HG03460 (cell line): Measurements from ENCODE around the gene NLRP6.

Source experiments
- ATAC-seq: cut with Tn5 transposase; IDR thresholded peaks from one replicate; pipeline ENCODE4 v1.9.1; 2021; ENCODE audit not compliant: unreplicated experiment

NLRP6 gene

DNA sequence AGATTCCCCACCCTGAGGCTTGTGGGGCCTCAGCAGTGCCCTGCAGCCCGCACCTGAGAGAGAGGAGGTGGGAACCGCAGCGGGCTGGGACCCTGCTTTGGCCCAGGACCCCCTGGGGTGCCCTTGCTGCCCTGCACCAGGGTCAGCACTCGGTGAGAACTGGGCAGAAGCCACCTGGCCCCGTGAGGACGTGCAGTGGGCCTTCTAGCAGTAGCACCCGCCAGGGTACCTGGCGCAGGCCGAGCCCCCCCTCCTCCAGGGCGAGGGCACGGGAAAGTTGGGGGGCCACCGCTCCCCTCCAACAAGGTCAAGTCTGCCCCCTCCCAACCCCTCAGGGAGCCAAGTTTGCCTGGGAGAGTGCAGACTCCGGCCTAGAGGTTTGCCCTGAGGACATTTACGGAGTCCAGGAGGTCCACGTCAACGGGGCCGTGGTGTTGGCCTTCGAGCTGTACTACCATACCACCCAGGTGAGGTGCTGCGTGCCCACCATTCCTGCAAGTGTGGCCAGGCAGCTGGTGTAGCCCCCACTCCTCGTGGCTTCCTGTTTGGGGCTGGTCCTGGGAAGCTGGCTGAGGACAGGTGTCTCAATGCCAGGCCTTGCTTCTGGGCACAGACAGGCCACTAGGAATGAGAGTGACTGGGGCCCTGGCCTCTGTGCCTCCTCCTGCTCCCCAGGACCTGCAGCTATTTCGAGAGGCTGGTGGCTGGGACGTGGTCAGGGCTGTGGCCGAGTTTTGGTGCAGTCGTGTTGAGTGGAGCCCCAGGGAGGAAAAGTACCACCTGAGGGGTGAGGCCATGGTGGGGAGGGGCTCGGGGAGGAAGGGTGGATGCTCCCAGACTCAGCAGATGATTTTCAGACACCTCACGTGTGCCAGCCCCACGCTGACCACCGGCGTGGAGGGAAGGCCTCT, 14.3 kb downstream of the NLRP6 start:
- ATAC-seq: no peak

DNA sequence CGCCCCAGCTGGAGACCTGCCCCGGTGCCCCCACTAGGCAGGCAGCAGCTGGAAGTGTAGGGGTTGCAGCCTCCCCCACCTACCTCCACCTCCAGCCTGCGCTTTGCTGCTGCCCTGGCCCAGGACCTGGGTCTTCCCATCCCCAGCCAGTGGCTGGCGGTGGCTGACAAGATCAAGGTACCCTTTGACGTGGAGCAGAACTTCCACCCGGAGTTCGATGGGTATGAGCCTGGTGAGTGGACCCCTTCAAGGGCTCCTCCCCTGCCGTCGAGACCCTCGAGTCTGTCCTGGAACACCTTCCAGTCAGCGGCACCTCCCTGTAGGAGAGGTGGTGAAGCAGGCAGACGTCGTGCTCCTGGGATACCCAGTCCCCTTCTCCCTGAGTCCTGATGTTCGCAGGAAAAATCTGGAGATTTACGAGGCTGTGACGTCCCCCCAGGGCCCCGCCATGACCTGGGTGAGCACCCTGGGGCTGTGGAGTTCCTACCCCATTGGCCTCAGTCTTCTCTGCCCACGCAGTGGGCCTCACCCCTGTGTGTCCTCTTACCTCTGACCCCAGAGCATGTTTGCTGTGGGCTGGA, 15.2 kb downstream of the NLRP6 start:
- ATAC-seq: no peak

DNA sequence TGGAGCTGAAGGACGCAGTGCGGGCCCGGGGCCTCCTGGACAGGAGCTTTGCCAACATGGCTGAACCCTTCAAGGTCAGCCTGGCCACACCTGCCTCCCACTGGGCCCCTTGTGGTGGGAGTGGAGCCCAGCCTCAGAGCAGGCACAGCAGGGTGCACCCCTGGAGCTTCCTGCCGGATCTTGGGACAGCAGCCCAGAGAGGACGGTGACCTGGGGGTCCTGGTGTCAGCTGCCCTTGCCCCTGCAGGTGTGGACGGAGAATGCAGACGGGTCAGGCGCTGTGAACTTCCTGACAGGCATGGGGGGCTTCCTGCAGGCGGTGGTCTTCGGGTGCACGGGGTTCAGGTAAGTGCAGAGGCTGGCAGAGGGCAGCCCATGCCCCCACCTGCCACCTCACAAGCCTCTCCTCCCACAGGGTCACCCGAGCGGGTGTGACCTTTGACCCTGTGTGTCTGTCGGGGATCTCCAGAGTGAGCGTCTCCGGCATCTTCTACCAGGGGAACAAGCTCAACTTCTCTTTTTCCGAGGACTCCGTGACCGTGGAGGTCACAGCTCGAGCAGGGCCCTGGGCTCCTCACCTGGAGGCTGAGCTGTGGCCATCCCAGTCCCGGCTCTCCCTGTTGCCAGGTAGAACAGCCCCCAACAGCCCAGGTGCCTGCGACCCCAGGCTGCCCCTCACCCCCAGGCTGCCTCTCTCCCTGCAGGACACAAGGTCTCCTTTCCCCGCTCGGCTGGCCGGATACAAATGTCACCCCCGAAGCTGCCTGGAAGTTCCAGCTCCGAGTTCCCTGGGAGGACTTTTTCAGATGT, 15.8 kb downstream of the NLRP6 start:
- ATAC-seq: no peak

DNA sequence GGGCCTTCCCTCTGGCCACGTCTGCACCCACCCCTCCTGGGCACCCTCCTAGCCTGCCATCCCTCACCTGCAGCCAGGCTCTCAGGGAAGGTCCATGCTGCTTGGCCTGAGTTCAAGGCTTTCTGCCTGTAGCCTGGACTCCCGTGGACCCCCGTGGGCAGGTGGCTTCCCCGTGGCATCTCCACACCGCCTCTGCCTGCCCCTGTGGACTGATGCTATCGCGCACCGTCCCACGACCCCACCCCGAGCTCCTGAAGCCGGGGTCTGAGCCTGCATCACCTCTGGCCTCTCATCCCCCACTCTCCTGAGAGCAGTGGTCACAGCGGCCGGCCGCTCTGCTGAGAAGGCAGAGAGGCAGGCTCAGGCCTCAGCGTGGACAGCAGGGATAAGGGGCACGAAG, 16.6 kb downstream of the NLRP6 start:
- ATAC-seq: no peak

DNA sequence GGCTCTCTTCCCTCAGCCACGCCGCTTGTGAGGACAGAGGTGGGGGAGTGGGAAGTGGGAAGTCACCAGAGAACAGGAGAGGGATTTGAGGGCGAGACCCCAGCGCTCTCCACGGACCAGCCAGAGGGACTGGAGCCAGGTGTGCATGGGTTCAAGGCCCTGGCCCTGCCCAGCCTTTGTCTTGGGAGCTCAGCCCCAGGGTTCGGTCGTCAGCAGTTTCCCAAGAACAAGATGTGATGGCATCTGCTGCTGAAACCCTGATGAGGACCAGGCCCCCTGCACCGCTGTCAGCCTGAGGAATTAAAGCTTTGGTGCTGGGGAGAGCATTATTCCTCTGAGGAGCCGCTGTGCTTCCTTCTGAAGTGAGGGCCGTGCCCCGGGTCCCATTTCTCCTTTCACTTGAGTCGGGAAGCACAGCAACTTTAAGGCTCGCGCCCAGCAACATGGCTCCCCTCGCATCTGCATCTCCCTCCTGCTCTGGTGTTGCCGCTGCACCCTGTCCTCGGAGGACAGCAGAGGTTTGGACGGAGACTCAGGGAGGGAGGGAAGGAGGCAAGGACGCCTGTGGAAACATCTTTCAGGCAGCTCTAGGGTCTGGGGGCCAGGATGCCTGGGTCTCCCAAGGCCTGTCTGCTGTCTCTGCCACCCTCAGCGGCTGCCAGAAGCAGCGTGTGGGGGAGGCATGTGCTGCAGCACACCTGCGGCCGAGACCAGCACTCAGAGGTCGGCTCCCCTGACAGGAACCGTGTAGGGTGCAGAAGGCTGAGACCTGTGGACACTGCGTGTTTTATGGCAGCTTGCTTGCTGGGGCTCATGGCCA, 17.4 kb downstream of the NLRP6 start:
- no peak for ATAC-seq

DNA sequence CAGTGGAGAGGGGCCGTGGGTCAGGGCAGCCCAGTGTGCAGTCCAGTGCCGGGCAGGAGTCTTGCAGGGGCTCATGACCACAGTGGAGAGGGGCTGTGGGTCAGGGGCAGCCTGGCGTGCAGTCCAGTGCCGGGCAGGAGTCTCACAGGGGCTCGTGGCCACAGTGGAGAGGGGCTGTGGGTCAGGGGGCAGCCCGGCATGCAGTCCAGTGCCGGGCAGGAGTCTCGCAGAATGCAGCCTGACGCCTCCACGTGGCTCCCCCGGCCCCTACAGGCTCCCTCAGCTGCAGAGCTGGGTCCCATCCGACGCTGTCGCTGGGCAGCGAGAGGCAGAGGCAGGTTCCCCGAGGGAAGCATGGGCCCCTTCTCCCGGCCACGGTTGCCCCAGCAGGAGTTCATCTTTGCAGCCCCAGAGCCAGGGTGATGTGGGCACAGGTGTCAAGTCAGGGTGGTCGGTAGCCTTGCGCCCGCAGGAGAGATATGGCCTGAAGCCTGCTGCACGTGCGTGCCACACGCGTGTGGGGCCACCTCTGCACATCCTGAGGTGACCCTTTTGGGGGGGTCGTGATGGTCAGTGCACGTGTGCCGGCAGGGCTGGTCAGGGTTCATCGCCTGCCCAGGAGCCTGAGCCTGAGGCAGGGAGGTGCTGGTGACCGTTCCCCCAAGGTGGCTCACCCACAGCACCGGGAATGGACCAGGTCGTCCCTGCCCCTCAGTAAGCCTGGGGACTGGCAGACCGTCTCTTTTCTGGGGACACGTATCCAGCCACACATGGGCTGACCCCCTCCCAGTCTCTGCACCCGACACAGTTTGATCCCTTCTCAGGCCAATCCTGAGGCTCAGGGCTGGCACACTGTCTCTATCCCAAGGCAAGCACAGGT, 18.2 kb downstream of the NLRP6 start:
- no peak for ATAC-seq

DNA sequence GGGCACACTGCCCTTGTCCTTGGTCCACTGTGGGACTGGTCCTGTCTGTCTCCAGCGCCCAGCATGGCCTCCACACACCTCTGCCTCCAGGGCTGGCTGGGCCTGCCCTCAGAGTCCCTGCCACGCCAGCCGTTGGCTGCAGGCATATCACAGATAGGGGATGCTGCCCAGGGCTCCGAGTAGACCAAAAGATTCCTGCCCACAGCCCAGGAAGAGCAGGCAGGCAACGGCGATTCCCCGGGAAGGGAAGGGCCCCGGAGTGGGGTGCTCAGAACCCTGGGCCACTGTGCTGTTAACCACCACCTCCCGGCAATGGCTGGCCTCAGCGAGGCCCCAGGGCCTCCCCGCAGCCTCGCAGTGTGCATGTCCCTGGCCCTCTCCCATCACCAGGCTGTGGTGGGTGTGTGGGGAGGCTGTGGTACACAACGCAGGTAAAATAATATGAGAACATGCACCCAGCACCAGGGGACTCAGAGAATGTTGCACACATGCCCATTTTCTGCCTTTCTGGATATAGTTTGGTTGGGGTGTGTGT, 18.9 kb downstream of the NLRP6 start:
- no peak for ATAC-seq

DNA sequence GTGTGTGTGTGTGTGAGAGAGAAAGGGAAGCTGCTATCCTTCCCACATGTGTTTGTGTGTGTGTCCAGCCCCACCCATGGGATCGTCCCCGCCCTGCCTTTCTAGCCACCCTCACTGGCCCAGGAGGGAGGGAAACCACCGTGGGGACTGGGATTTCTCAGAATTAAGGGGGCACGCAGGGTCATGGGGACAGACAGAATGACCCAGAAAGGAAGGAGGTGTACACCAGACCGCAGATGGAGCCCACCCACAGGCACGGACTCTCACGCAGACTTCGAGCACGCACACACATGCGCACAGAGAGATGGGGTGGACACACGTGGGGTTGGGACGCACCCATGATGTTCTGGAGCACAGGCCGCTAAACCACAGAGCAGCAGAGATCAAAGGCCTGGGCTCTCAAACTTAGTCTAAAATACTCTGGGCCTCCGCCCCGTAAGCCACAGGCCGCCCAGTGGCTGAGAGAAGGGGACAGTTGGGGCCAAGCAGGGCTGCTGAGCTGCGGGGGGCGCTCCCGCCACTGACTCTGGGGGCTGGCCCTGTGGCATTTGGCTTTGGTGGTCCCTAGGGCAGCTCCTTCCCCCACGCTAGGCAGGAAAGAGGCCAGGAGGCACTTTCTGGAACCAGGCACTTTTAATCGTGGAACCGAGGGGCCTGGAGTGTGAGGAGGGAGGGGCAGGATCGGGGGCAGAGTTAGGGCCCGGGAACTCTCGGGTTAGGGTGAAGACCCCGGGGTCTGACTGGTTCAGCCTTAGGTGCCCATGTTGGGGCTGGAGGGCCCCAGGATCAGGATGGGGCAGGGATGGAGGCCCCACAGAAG, 19.6 kb downstream of the NLRP6 start:
- ATAC-seq: no peak

DNA sequence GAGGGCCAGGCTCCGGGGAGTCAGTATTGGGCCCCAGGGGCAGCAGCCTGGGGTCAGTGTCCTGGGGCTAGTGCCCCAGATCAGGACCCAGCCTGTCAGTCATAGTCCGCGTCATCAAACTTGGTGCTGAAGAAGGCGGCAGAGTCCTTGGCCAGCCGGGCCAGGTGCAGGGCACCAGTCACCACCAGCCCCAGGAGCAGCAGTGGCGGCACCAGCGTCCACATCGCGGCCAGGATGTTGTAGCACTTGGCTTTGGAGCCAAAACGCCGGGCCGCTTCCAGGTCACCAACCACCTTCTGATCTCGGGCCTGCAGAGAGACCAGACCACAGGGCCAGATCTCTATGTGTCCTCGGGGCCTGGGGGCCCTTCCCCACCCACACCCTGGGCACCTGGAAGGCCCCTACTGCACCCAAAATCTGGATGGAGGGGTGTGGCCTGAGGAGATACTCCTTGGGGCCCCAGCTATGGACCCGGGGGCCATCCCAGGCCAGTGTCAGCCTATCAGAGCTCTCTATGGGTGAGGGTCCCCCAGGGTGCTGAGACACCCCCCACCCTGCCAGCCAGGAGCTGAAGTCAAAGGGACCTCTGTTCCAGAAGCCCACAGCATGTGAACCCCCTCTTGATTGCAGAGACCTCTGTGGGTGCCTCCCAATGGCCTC, 20.3 kb downstream of the NLRP6 start:
- no peak for ATAC-seq

DNA sequence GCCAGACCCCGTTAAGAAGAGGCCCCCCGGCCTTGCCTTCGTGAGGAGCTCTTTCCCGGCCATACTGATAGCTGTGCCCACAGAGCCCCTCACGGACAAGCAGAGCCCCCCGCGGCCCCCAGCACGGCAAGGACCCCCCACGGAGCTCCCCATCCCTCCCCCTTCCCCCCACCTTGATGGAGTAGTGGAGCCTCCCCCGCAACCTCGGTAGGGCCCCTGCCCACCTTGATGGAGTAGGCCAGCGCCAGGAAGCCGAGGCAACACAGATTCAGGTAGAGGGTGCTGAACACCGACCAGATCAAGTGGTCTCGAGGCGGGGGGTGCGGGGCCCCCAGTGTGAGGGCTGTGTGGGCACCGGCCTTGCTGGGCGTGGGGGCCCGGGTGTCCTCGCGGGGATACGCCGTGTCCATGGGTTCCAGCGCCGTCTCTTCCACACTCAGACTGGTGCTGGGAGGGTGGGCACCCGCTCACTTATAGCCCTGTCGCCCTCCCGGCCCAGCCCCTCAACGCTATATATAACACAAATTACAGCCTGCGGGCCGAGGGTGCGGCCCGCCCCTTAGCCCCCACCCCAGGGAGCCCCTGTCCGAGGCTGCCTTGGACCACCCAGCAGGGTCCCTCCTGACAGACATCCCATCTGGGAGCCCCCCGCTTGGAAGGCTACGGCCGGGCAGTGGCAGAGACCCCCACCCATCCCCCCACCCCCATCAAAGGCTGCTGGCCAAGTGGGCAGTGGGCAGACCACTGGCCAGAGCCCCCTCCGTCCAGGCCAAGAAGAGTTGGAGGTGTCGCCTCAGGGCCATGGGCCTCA, 21.1 kb downstream of the NLRP6 start, which contains the start of gene IFITM5:
IFITM5 (minus strand) TSS at position 446 of the 811 bp plus-strand sequence; CDS start at position 410, 36 bp downstream.
- ATAC-seq: no peak

DNA sequence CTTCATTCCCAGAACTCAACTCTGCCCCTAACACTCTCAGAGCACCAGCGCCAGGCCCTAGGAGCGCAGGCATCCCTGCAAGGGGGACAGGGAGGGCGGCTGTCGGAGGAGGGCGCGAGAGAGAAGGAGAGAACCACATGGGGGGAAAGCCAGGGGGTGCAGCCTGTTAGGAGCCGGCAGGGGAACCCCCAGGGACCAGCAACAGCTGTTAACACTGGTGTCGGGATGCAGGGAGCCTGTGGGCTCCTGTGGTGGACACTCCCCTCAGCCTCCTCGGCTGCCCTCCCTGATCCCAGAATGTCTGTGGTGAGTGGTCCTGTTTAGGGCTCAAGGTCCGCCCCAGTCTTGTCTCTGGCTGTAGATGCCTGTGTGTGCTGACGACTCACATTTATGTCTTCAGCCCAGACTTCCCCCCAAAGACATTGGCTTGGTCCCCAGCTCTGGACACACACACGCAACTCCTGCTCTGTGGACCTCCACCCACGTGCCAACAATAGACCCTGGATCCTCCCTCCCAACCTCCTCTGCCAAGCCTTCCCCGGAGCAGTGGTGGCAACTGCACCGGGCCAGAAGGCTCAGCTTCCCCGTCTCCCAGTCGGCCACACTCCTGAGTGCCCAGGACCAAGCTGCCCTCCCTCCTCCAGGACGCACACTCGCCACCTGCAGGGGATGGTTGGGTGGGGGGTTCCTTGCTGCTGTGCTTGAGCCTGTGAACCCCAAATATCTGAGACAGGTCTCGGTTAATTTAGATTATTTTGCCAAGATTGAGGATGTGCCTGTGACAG, 21.9 kb downstream of the NLRP6 start:
- ATAC-seq: no peak

DNA sequence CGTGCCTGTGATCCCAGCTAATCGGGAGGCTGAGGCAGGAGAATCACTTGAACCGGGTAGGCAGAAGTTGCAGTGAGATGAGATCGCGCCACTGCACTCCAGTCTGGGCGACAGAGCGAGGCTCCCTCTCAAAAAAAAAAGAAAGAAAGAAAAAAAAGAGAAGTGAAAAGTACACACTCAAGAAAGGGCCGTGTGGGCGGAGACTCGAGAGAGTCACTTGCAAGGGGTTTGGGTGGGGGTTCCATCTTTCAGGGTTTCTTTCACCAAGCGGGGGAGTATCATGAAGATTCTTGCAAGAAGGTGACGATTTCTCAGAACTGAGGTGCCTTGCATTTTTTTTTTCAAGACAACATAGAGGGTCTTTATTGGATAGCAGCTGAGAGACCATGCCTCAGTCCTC, 25.2 kb downstream of the NLRP6 start:
- ATAC-seq: no peak

DNA sequence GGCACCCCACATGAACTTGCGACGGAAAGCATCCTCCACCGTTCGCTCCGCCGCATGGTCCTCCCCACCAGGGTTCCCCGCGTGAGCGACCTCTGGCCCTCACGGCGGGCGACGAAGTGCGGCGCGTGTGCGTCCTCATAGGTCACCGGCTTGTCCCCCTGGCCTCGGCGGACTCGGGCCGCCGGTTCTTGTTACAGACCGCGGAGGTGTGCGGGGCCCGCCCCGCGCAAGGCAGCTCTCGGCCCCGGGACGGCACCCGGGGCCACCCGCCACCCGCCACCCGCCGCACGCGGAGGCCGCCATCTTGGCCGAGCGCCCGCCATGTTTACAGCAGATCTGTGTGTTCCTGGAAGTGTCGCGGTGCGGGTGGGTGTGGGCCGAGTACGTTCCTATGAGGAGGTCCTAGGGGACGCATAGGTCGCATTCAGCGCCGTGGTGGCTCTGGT, 25.9 kb downstream of the NLRP6 start:
- no peak for ATAC-seq

DNA sequence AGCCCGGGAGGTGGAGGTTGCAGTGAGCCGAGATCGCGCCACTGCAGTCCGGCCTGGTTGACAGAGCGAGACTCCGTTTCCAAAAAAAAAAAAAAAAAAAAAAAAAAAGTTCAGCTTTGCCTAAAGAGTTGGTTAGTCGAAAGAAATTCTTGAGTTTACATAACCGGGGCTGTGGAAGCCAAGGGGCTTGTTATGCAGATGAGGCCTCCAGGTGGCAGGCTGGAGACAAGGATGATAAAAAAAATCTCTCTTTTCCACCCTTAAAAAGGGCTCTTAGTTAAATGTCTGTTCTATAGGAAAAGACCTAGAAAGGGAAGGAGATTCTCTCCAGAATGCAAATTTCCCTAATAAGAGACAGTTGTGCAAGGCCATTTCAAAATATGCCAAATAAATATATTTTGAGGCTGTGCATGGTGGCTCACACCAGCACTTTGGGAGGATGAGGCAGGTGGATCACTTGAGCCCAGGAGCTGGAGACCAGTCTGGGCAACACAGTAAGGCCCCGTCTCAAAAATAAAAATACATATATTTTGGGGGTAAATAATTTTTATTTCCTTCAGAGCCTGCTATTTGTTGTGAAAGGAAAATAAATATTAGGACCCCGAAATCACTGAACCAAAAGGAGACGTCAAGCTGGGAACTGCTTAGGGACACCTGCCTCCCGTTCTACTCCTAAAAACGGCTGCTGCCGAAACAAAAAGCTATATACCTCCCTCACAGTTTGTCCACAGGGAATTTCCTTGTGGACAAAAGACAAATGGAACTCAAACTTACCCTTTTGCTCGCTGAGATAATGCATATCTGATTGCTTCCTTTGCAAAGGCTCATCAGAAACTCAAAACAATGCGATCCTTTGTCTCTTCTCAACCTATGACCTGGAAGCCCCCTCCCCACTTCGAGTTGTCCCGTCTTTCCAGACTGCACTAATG, 27.0 kb downstream of the NLRP6 start:
- no peak for ATAC-seq

DNA sequence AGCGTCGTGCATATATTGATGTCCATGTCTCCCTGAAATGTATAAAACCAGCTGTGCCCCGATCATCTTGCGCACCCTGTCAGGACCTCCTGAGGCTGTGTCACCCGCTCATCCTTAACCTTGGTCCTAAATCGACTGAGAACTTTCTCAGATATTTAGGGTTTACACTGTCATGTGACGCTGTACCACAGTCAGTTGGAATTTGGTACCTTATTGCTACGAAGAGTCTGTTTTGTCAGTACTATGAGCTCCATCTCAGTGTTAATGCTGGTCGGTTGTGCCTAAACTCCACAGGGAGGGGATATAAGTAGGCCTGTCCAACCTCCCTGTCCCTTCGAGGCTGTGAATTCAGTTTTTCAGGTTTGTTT, 27.6 kb downstream of the NLRP6 start:
- no peak for ATAC-seq
